ENCODE data around the gene GIMAP6.
A peak's percentile ranks its signal among the peaks of the same experiment; 100 is the strongest.
"Not testable (repeated sequence)": the region's sequence is repeated elsewhere in the genome, so short reads cannot be mapped to it uniquely, and the experiment has no call there.

GIMAP6 gene

DNA sequence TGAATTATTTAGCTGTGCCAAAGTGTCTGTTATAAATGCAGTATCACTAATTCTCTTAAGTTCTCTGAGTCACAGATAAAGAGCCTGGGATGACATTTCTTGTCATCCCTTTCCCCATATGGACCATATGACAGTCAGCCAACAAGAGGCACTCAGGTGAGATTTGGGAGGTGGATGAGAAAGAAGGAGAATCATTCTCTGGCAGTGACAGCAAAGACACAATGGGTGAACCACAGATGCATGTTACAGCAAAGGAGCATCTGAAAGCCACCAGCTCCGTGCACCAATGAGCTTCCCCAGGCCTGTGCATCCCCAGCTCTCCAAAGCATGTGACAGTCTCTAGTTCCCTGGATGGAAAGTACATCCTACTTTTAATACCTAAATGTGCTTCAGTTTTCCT lies 10.8 kb downstream of the GIMAP6 start:
- Mint-ChIP-seq H3K9me3 (no peaks in the 10 kb centered on the region), H3K27ac (peak overlapping the region; percentile 79), H3K4me3 (peak overlapping the region; percentile 9), H3K27me3 (no peaks in the 10 kb centered on the region), H3K4me1 (ENCODE audit: low read depth) (peaks cover 39% of the 10 kb centered on the region), H3K36me3 (ENCODE audit: low read depth) (peaks cover 34% of the 10 kb centered on the region)

DNA sequence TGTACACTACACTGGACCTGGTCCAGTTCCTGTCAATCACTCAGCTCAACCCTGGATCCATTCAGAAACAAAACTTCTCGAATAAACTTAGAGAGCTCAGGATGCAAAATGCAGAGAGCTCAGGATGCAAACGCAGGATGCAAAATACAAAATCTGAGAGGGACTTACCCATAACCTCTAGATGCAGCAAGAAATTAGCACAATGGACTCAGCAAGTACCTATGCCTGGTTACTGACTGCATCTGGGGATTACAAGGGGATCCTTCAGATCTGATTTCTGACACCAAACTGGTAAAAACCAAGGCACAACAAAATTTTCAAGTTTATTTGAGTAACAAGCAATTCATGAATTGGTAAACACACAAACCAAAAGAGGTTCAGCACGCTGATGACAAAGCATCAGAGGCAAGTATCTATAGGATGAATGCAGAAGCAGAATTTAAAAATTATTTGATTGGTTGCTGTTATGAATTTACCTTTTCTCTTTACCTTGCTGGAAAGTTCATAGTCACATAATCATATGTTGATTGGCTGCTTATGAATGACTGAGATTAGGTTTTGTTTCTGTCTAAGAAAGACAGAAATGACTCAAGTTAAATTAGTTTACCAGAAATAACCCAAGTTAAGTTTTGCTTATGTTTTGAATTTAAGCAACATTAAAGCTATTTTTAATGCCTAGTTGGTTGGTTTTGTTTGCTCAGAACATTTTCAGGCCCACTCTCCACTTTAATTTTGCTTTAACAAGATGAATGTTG lies 11.4 kb downstream of the GIMAP6 start:
- Mint-ChIP-seq H3K36me3 (ENCODE audit: low read depth) (peaks cover 28% of the 10 kb centered on the region), H3K27me3 (no peaks in the 10 kb centered on the region), H3K9me3 (no peaks in the 10 kb centered on the region), H3K4me3 (peak overlapping the region; percentile 9), H3K4me1 (ENCODE audit: low read depth) (peaks cover 39% of the 10 kb centered on the region), H3K27ac (peak overlapping the region; percentile 79)

DNA sequence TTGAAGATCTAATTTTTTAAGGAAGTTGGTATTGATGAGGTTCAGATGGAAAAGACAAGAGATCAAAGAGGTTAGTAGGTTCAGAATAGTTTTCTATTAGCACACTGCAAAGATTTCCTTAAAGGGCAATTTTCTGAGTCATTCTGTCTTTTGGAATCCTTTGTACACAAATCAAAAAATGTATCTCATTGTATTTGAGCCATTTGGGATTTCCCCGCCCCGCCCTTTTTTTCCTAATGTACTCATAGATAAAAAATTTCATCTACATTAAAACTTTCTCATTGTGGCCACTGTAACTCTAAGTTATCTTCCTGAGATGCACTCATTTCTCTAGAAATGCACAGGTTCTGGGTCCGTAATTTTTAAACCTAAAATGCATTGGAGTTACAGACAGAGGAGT lies 12.1 kb downstream of the GIMAP6 start:
- peaks cover 42% of the 10 kb centered on the region for H3K4me1 Mint-ChIP-seq (ENCODE audit: low read depth)
- no peak overlapping the region for H3K4me3 Mint-ChIP-seq
- H3K27me3 Mint-ChIP-seq, result no peaks in the 10 kb centered on the region
- peaks cover 20% of the 10 kb centered on the region for H3K36me3 Mint-ChIP-seq (ENCODE audit: low read depth)
- H3K9me3 Mint-ChIP-seq, result no peaks in the 10 kb centered on the region
- peak overlapping the region; percentile 24 for H3K27ac Mint-ChIP-seq

DNA sequence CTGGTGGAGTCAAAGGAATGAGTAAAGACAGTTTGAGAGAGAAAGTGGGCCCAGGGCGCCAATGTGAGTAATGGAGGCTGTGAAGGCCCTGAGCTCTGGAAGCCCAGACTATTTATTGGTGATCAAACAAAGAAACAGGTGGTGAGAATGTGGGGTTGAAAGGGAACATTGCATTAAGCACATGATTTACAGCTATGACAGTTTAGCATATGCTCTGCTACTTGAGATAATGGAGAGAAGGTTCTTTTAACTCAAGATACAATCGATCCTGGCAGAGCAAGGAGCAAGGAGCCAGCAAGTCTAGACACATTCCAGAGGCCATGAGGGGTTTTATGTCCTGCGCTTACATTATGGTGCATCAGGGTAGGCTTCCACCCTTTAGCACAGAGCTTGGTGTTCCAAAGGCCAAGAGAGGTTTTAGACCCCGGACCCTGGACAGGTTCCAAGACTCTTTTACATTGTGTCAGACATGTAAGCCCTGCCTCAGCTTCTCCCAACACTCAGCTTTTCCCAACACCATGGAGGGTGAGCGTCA lies 16.9 kb downstream of the GIMAP6 start:
- H3K9me3 Mint-ChIP-seq, H3K4me3 Mint-ChIP-seq, H3K27me3 Mint-ChIP-seq: not testable (repeated sequence)
- Mint-ChIP-seq H3K36me3 (ENCODE audit: low read depth) (peaks cover 17% of the 10 kb centered on the region), H3K4me1 (ENCODE audit: low read depth) (peaks cover 53% of the 10 kb centered on the region), H3K27ac (peak overlapping the region; percentile 9)

DNA sequence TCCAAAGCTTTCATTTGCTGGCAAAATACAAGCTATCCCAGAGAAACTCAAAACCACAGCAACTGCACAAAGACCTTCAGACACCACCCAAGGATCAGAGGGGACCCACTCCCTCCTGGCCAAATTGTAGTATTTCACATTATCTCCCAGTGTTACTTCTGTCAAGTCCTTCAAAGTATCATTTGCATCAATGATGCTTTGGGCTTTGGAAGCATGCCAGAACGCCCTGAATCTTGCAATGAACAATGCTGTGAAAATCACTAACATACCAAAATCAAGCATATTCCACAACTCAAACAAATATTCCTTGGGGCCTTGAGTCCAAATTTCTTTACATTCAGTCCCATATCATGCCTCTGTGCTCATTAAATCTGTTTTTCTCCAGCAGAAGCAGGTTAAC lies 17.8 kb downstream of the GIMAP6 start:
- not testable (repeated sequence) for H3K27ac Mint-ChIP-seq, H3K4me3 Mint-ChIP-seq
- H3K4me1 Mint-ChIP-seq (ENCODE audit: low read depth), result peaks cover 53% of the 10 kb centered on the region

DNA sequence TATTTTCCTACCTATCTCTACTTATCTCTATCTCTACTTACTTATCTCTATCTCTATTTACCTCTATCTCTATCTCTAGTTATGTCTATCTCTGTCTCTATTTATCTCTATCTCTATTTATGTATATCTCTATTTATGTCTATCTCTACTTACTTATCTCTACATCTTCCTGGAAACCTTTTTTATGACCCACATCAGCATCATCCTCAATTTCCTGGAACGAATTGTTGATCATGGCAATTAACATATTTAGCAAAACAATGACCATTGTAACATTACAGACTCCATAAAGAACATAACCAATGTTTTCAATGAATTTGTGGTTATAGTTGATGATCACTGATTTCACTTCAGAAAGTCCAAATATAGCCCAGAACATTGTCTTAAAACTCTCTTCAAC lies 18.3 kb downstream of the GIMAP6 start:
- H3K4me3 Mint-ChIP-seq, result no peak overlapping the region
- H3K27me3 Mint-ChIP-seq, result no peaks in the 10 kb centered on the region
- peaks cover 54% of the 10 kb centered on the region for H3K4me1 Mint-ChIP-seq (ENCODE audit: low read depth)
- H3K36me3 Mint-ChIP-seq (ENCODE audit: low read depth), result peaks cover 18% of the 10 kb centered on the region
- peak overlapping the region; percentile 7 for H3K27ac Mint-ChIP-seq
- H3K9me3 Mint-ChIP-seq, result peaks cover 7% of the 10 kb centered on the region

More for the DNA sequence above, 17.8 kb downstream of the GIMAP6 start:
- H3K9me3 Mint-ChIP-seq, H3K27me3 Mint-ChIP-seq: not testable (repeated sequence)
- peaks cover 18% of the 10 kb centered on the region for H3K36me3 Mint-ChIP-seq (ENCODE audit: low read depth)

DNA sequence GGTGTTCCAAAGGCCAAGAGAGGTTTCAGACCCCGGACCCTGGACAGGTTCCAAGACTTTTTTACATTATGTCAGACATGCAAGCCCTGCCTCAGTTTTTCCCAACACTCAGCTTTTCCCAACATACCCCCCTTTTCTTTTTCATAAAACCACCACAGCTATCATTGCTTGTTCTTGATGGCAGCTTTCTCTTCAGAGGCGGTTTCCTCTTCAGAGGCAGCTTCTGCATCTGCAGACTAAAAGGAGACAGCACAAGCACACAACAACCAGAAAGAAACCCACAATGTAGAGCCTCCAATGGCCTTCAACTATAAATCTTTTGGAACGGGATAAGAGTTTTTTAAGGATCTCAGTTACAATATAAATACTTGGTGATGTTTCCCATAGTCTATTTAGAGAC lies 19.3 kb downstream of the GIMAP6 start:
- no peak overlapping the region for H3K27ac Mint-ChIP-seq
- no peaks in the 10 kb centered on the region for H3K27me3 Mint-ChIP-seq
- H3K9me3 Mint-ChIP-seq, result peaks cover 7% of the 10 kb centered on the region
- peaks cover 63% of the 10 kb centered on the region for H3K4me1 Mint-ChIP-seq (ENCODE audit: low read depth)
- H3K36me3 Mint-ChIP-seq (ENCODE audit: low read depth), result peaks cover 12% of the 10 kb centered on the region
- H3K4me3 Mint-ChIP-seq, result no peak overlapping the region

DNA sequence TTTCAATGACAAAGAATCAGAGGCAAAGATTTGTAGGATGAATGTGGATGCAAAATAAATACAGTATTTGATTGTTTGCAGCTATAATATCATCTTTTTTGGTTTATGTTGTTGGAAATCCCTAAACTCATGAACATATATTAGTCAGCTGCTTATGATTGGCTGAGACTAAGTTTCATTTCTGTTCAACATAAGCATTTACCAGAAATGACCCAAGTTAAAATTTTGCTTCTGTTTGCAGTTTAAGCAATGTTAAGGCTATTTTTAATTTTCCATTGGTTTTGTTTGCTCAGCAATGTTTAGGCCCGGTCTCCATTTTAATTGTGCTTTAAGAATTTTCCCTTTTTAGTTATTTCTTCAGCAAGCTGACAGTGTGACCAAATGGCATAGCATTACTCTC lies 22.0 kb downstream of the GIMAP6 start:
- peaks cover 78% of the 10 kb centered on the region for H3K4me1 Mint-ChIP-seq (ENCODE audit: low read depth)
- no peak overlapping the region for H3K4me3 Mint-ChIP-seq
- peaks cover 12% of the 10 kb centered on the region for H3K36me3 Mint-ChIP-seq (ENCODE audit: low read depth)
- H3K27me3 Mint-ChIP-seq, result no peaks in the 10 kb centered on the region
- peak overlapping the region; percentile 84 for H3K27ac Mint-ChIP-seq
- H3K9me3 Mint-ChIP-seq, result peaks cover 11% of the 10 kb centered on the region

DNA sequence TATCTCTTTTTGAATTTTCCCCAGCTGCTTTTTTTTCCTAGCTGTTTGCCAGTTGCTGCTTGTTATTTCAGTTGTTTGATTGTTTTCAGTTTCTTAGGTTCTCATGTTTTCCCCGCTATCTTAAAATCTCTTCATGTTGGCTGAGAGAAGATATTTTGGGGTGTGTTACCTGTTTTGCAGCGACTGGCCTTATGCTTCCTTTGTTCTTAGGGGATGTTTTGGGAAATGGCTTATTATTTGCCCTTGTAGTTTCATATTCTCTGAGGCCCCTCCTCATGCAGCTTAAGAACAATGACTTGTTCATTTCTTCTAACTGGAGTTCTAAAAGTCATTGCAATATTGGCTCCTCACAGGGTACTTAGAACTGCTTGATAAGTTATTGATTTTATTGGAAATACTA lies 28.6 kb downstream of the GIMAP6 start:
- Mint-ChIP-seq H3K27ac (peak overlapping the region; percentile 26), H3K9me3 (peaks cover 26% of the 10 kb centered on the region), H3K4me1 (ENCODE audit: low read depth) (peaks cover 55% of the 10 kb centered on the region)
- not testable (repeated sequence) for H3K27me3 Mint-ChIP-seq; H3K36me3 Mint-ChIP-seq (ENCODE audit: low read depth); H3K4me3 Mint-ChIP-seq

DNA sequence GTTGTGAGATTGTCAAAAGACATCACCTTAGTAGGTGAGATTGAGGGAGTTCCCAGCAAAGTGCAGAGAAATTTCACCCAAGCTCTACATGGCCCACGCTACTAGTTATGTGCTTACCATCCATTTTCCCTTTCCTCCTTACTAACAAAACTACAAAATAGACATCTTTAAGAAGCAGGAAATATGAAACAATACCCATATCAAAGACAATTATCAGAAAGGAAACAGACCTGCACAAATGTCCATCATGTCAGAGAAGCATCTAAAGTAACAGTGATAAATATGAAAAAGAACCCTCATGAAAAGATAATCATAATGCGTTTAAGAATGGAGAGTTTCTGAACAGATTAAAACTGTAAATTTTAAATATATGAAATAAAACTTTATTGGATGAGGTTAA lies 36.8 kb downstream of the GIMAP6 start:
- Mint-ChIP-seq H3K27ac (no peak overlapping the region), H3K36me3 (ENCODE audit: low read depth) (peaks cover 22% of the 10 kb centered on the region), H3K4me1 (ENCODE audit: low read depth) (peaks cover 49% of the 10 kb centered on the region), H3K9me3 (peaks cover 54% of the 10 kb centered on the region), H3K4me3 (no peak overlapping the region), H3K27me3 (no peaks in the 10 kb centered on the region)

DNA sequence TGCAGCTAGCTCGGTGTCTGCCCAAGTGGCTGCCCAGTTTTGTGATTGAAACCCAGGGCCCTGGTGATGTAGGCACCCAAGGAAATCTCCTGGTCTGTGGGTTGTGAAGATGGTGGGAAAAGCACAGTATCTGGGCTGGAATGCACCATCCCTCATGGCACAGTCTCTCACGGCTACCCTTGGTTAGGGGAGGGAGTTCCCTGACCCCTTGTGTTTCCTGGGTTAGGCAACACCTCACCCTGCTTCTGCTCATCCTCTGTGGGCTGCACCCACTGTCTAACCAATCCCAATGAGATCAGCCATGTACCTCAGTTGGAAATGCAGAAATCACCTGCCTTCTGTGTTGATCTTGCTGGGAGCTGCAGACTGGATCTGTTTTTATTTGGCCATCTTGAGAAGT lies 37.4 kb downstream of the GIMAP6 start:
- Mint-ChIP-seq H3K9me3 (peaks cover 48% of the 10 kb centered on the region), H3K4me1 (ENCODE audit: low read depth) (peaks cover 51% of the 10 kb centered on the region), H3K27me3 (no peaks in the 10 kb centered on the region), H3K36me3 (ENCODE audit: low read depth) (peaks cover 18% of the 10 kb centered on the region), H3K4me3 (no peak overlapping the region), H3K27ac (no peak overlapping the region)

DNA sequence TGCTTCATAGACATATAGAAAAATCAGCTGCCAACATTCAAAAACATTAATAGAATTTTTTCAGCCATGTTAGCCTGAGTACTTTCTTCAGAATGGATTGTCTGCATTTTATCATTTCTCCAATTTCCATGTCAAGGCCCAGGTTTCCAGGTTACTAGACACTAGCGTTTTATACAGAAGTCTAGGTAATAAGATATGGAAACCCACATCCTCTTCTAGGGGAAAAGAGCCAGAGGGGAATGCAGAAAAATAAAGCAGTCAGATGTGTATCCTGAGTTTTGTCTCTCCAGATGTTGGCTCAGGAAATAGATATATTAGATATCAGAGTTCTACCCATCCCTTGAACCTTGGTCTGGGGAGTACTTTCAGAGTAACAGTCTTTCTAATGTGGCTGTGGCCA lies 44.6 kb downstream of the GIMAP6 start:
- peaks cover 44% of the 10 kb centered on the region for H3K4me1 Mint-ChIP-seq (ENCODE audit: low read depth)
- no peak overlapping the region for H3K4me3 Mint-ChIP-seq
- H3K9me3 Mint-ChIP-seq, result peaks cover 37% of the 10 kb centered on the region
- no peaks in the 10 kb centered on the region for H3K27me3 Mint-ChIP-seq
- H3K27ac Mint-ChIP-seq, result no peak overlapping the region
- H3K36me3 Mint-ChIP-seq (ENCODE audit: low read depth), result peaks cover 11% of the 10 kb centered on the region

DNA sequence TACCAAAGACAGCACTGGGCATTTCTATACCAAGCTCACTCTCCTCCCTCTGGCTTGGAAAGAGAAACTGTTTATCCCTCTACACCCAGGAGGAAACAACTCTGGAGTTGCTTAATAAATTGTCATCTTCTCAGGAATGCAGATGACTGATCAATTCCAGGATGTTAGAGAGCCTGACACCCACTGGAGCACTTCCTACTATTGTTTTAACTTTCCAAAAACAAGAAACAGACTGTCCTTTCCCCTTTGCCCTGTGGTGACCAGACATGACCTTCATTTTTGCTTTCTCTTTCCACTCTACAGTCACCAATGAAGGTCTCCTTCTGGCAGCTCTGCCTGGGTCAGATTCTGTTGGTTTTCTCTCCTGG lies 45.4 kb downstream of the GIMAP6 start:
- Mint-ChIP-seq H3K9me3 (peaks cover 34% of the 10 kb centered on the region), H3K4me1 (ENCODE audit: low read depth) (peaks cover 44% of the 10 kb centered on the region), H3K4me3 (peak overlapping the region; percentile 43), H3K27me3 (no peaks in the 10 kb centered on the region), H3K36me3 (ENCODE audit: low read depth) (peaks cover 12% of the 10 kb centered on the region), H3K27ac (peak overlapping the region; percentile 94)

DNA sequence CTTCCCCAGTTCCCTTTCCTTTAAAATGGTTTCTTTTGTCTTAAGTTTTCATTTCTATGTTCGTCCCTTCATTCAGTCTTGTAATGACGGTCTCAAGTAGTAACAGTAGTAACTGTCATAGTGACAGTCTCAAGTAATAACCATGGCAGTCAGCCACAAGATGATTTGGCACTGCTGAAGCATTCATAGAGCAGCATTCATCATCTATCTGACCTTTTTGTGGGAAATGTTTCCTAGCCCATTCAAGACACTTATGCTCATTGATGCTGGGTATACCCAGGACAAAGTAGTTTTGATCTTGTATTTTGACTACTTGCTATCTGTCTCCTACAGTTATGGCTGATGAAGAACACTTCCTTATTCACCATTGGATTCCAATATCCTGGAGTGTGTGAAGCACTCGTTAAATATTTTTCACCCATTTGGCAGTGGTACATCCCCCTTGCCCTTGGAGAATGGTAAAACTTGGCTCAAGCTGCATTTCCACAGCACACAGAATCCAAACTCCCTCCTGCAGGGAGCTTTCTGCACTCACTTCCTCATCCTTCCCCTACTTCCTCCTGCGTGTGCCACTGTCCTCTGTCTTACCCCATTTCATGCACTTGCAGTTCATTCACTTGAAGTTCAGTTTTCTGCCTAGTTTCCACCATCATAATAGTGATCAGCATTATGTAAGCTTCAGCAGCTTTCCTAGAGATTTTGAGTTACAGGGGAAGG lies 46.0 kb downstream of the GIMAP6 start:
- H3K36me3 Mint-ChIP-seq (ENCODE audit: low read depth), result peaks cover 9% of the 10 kb centered on the region
- peak overlapping the region; percentile 94 for H3K27ac Mint-ChIP-seq
- H3K9me3 Mint-ChIP-seq, result peaks cover 30% of the 10 kb centered on the region
- H3K27me3 Mint-ChIP-seq, result no peaks in the 10 kb centered on the region
- H3K4me1 Mint-ChIP-seq (ENCODE audit: low read depth), result peaks cover 43% of the 10 kb centered on the region
- H3K4me3 Mint-ChIP-seq, result peak overlapping the region; percentile 43

DNA sequence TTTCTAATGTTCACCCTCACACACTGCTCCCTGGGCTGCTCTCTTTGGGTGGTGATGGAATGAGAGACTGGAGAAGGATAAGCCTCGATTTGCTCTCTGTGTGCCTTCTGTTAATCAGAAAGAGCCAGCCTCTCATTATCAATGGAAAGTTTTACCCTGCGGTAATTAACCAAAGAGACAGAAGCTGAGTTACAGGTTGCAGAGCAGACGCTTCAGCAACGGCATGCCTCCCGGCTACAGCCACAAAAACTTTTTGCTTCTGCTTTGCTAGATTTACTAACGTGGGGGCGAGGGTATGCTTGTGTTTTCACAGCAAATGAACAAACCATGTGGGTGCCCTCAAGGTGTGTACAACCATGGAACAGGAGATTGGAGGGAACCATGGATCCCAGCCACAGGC lies 47.0 kb downstream of the GIMAP6 start:
- H3K27me3 Mint-ChIP-seq, result no peaks in the 10 kb centered on the region
- peaks cover 15% of the 10 kb centered on the region for H3K36me3 Mint-ChIP-seq (ENCODE audit: low read depth)
- H3K9me3 Mint-ChIP-seq, result peaks cover 38% of the 10 kb centered on the region
- peak overlapping the region; percentile 94 for H3K27ac Mint-ChIP-seq
- no peak overlapping the region for H3K4me3 Mint-ChIP-seq
- H3K4me1 Mint-ChIP-seq (ENCODE audit: low read depth), result peaks cover 38% of the 10 kb centered on the region
